Measurements from ENCODE around the gene SLC25A26. TPM values are rescaled to one million over a fixed set of nuclear protein-coding genes. Genes with fewer than 3 reads are reported as not detected.

The SLC25A26 gene
- total RNA-seq, result 10 to 100 TPM; 22.6 TPM

GRCh38 chr3:66220602-66221377 is at the start of gene SLC25A26:
SLC25A26 (plus strand) TSS chr3:66221001; CDS start chr3:66221095, 94 bp downstream.
- Mint-ChIP-seq H3K27me3 (no peaks in the 10 kb centered on the region), H3K4me3 (peak within 1 kb of the TSS; percentile 90), H3K36me3 (peaks cover 37% of the 10 kb centered on the region), H3K4me1 (ENCODE audit: low read depth) (peaks cover 50% of the 10 kb centered on the region), H3K9me3 (peaks cover 6% of the 10 kb centered on the region), H3K27ac (peak within 1 kb of the TSS; percentile 87)
- DNase-seq, result peak; percentile 98
- POLR2A ChIA-PET, result interaction anchor here (0.5 to 1.1 kb wide), 3 partner anchors 15 to 23 kb away, joined by 3 to 4 read pairs (median 3); no protein-coding TSS in a partner anchor
- CTCF ChIA-PET, result no interaction called here
- intact Hi-C loops (cut with micrococcal nuclease), result loop anchor here (1.0 to 5.0 kb wide), 7 partner anchors 19 to 778 kb away; partner anchors contain the start of genes KBTBD8, LRIG1 and MAGI1

GRCh38 chr3:66172394-66172793 is 48.4 kb upstream of the SLC25A26 start:
- CTCF ChIA-PET, result no interaction called here
- intact Hi-C loops (cut with micrococcal nuclease), result no loop called here
- POLR2A ChIA-PET, result no interaction called here
- Mint-ChIP-seq H3K27me3 (peaks cover 2% of the 10 kb centered on the region), H3K9me3 (no peaks in the 10 kb centered on the region), H3K36me3 (no peaks in the 10 kb centered on the region), H3K4me1 (ENCODE audit: low read depth) (no peaks in the 10 kb centered on the region), H3K27ac (no peak overlapping the region), H3K4me3 (no peak overlapping the region)
- no peak for DNase-seq

GRCh38 chr3:66177026-66177425 is 43.8 kb upstream of the SLC25A26 start:
- no peak overlapping the region for H3K27ac Mint-ChIP-seq
- ChIA-PET CTCF (interaction anchor here (0.6 kb wide), 1 partner anchor 35 kb away, joined by 3 read pairs; no protein-coding TSS in a partner anchor), POLR2A (no interaction called here)
- intact Hi-C loops (cut with micrococcal nuclease), result no loop called here
- no peak for DNase-seq
- no peaks in the 10 kb centered on the region for H3K27me3 Mint-ChIP-seq
- no peaks in the 10 kb centered on the region for H3K9me3 Mint-ChIP-seq
- H3K4me3 Mint-ChIP-seq, result no peak overlapping the region
- no peaks in the 10 kb centered on the region for H3K36me3 Mint-ChIP-seq
- H3K4me1 Mint-ChIP-seq (ENCODE audit: low read depth), result no peaks in the 10 kb centered on the region

GRCh38 chr3:66178206-66178605 is 42.6 kb upstream of the SLC25A26 start:
- ChIA-PET CTCF (no interaction called here), POLR2A (no interaction called here)
- Mint-ChIP-seq H3K36me3 (no peaks in the 10 kb centered on the region), H3K9me3 (no peaks in the 10 kb centered on the region), H3K27ac (no peak overlapping the region), H3K4me1 (ENCODE audit: low read depth) (no peaks in the 10 kb centered on the region), H3K4me3 (no peak overlapping the region), H3K27me3 (no peaks in the 10 kb centered on the region)
- intact Hi-C loops (cut with micrococcal nuclease), result no loop called here
- no peak for DNase-seq

GRCh38 chr3:66179793-66180192 is 41.0 kb upstream of the SLC25A26 start:
- Mint-ChIP-seq H3K4me1 (ENCODE audit: low read depth) (no peaks in the 10 kb centered on the region), H3K9me3 (no peaks in the 10 kb centered on the region), H3K36me3 (no peaks in the 10 kb centered on the region), H3K4me3 (no peak overlapping the region), H3K27me3 (no peaks in the 10 kb centered on the region), H3K27ac (no peak overlapping the region)
- CTCF ChIA-PET, result no interaction called here
- intact Hi-C loops (cut with micrococcal nuclease), result no loop called here
- DNase-seq, result no peak
- POLR2A ChIA-PET, result no interaction called here

- no peak overlapping the region for H3K27ac Mint-ChIP-seq
- ChIA-PET CTCF (interaction anchor here (1.6 kb wide), 1 partner anchor 43 kb away, joined by 3 read pairs; no protein-coding TSS in a partner anchor), POLR2A (no interaction called here)
- no peaks in the 10 kb centered on the region for H3K4me1 Mint-ChIP-seq (ENCODE audit: low read depth)
- no peaks in the 10 kb centered on the region for H3K36me3 Mint-ChIP-seq
- no peak for DNase-seq
- no peaks in the 10 kb centered on the region for H3K27me3 Mint-ChIP-seq
- H3K4me3 Mint-ChIP-seq, result no peak overlapping the region
- intact Hi-C loops (cut with micrococcal nuclease), result no loop called here
- H3K9me3 Mint-ChIP-seq, result no peaks in the 10 kb centered on the region
These were observed 39.0 kb upstream of the SLC25A26 start for GRCh38 chr3:66181764-66182163.

- no peaks in the 10 kb centered on the region for H3K4me1 Mint-ChIP-seq (ENCODE audit: low read depth)
- no peaks in the 10 kb centered on the region for H3K9me3 Mint-ChIP-seq
- ChIA-PET CTCF (no interaction called here), POLR2A (no interaction called here)
- intact Hi-C loops (cut with micrococcal nuclease), result no loop called here
- no peaks in the 10 kb centered on the region for H3K27me3 Mint-ChIP-seq
- H3K4me3 Mint-ChIP-seq, result no peak overlapping the region
- DNase-seq, result no peak
- H3K36me3 Mint-ChIP-seq, result no peaks in the 10 kb centered on the region
- no peak overlapping the region for H3K27ac Mint-ChIP-seq
These were observed 38.6 kb upstream of the SLC25A26 start for GRCh38 chr3:66182246-66182645.

- DNase-seq, result no peak
- Mint-ChIP-seq H3K9me3 (no peaks in the 10 kb centered on the region), H3K36me3 (no peaks in the 10 kb centered on the region), H3K27me3 (no peaks in the 10 kb centered on the region), H3K27ac (no peak overlapping the region), H3K4me1 (ENCODE audit: low read depth) (no peaks in the 10 kb centered on the region), H3K4me3 (no peak overlapping the region)
- CTCF ChIA-PET, result no interaction called here
- intact Hi-C loops (cut with micrococcal nuclease), result no loop called here
- POLR2A ChIA-PET, result no interaction called here
These were observed 34.3 kb upstream of the SLC25A26 start for GRCh38 chr3:66186545-66186944.

- no peak overlapping the region for H3K27ac Mint-ChIP-seq
- H3K27me3 Mint-ChIP-seq, result peaks cover 18% of the 10 kb centered on the region
- ChIA-PET CTCF (no interaction called here), POLR2A (no interaction called here)
- peaks cover 2% of the 10 kb centered on the region for H3K4me1 Mint-ChIP-seq (ENCODE audit: low read depth)
- H3K36me3 Mint-ChIP-seq, result no peaks in the 10 kb centered on the region
- H3K9me3 Mint-ChIP-seq, result no peaks in the 10 kb centered on the region
- intact Hi-C loops (cut with micrococcal nuclease), result loop anchor here (5.0 kb wide), 1 partner anchor 408 kb away; no protein-coding TSS in a partner anchor
- peak; percentile 30 for DNase-seq
- no peak overlapping the region for H3K4me3 Mint-ChIP-seq
These were observed 25.4 kb upstream of the SLC25A26 start for GRCh38 chr3:66195347-66195783.

- CTCF ChIA-PET, result no interaction called here
- peaks cover 2% of the 10 kb centered on the region for H3K4me1 Mint-ChIP-seq (ENCODE audit: low read depth)
- peaks cover 18% of the 10 kb centered on the region for H3K27me3 Mint-ChIP-seq
- DNase-seq, result no peak
- no peak overlapping the region for H3K27ac Mint-ChIP-seq
- no peak overlapping the region for H3K4me3 Mint-ChIP-seq
- H3K9me3 Mint-ChIP-seq, result no peaks in the 10 kb centered on the region
- H3K36me3 Mint-ChIP-seq, result no peaks in the 10 kb centered on the region
- POLR2A ChIA-PET, result no interaction called here
- intact Hi-C loops (cut with micrococcal nuclease), result loop anchor here (5.0 kb wide), 1 partner anchor 409 kb away; no protein-coding TSS in a partner anchor
These were observed 24.2 kb upstream of the SLC25A26 start for GRCh38 chr3:66196633-66197032.

- intact Hi-C loops (cut with micrococcal nuclease), result loop anchor here (5.0 kb wide), 1 partner anchor 411 kb away; no protein-coding TSS in a partner anchor
- no peak overlapping the region for H3K4me3 Mint-ChIP-seq
- peaks cover 22% of the 10 kb centered on the region for H3K27me3 Mint-ChIP-seq
- no peak for DNase-seq
- no peaks in the 10 kb centered on the region for H3K9me3 Mint-ChIP-seq
- peaks cover 2% of the 10 kb centered on the region for H3K4me1 Mint-ChIP-seq (ENCODE audit: low read depth)
- no peaks in the 10 kb centered on the region for H3K36me3 Mint-ChIP-seq
- ChIA-PET CTCF (no interaction called here), POLR2A (no interaction called here)
- no peak overlapping the region for H3K27ac Mint-ChIP-seq
These were observed 22.2 kb upstream of the SLC25A26 start for GRCh38 chr3:66198437-66199088.

- CTCF ChIA-PET, result no interaction called here
- POLR2A ChIA-PET, result no interaction called here
- intact Hi-C loops (cut with micrococcal nuclease), result loop anchor here (5.0 kb wide), 1 partner anchor 412 kb away; no protein-coding TSS in a partner anchor
- no peak for DNase-seq
- Mint-ChIP-seq H3K4me1 (ENCODE audit: low read depth) (peaks cover 2% of the 10 kb centered on the region), H3K27me3 (peaks cover 20% of the 10 kb centered on the region), H3K36me3 (no peaks in the 10 kb centered on the region), H3K9me3 (no peaks in the 10 kb centered on the region), H3K27ac (no peak overlapping the region), H3K4me3 (no peak overlapping the region)
These were observed 21.7 kb upstream of the SLC25A26 start for GRCh38 chr3:66199089-66199473.
